GM13976 (cell line): ENCODE data around the gene SLC8B1.

Experiments used
- DNase-seq: peaks from one replicate; pipeline ENCODE4 v3.0.0; 2012; ENCODE audit warnings: low spot score
- CTCF ChIP-seq: IDR thresholded peaks from 2 replicates; pipeline ENCODE4 v1.5.1; 2012; ENCODE audit warnings: borderline replicate concordance, mild to moderate bottlenecking; ENCODE audit not compliant: insufficient read depth; ENCODE audit errors: extremely low read depth, missing control alignments, control extremely low read depth
- in situ Hi-C: fragments of 300-500 bp; cut with MboI; formaldehyde crosslinking; loops from one replicate; pipeline ENCODE4 v1.12.0; 2022; ENCODE audit warnings: low sequenced_read_pairs, mixed read lengths, inconsistent platforms; ENCODE audit not compliant: unreplicated experiment

The SLC8B1 gene

GRCh38 chr12:113273053-113273725 is 61.7 kb downstream of the SLC8B1 start:
- no peak for DNase-seq
- in situ Hi-C loops = no loop called here
- no peak for TF ChIP-seq CTCF

- DNase-seq = peak; percentile 74
- TF ChIP-seq CTCF = no peak
- in situ Hi-C loops = no loop called here
These were observed 62.9 kb downstream of the SLC8B1 start for GRCh38 chr12:113271853-113272561.

- no peak for DNase-seq
- in situ Hi-C loops = no loop called here
- TF ChIP-seq CTCF = no peak
These were observed 63.5 kb downstream of the SLC8B1 start for GRCh38 chr12:113271466-113271852.

DNA sequence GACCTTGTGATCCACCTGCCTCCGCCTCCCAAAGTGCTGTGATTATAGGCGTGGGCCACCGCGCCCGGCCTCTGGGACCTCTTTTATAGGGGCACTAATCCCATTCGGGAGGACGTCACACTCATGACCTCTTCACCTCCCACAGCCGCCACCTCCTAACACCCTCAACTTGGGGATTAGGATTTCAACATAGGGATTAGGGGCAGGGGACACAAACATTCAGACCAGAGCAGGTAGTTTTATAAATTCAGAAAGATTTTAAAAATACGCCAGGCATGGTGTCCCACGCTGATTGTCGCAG is 64.2 kb downstream of the SLC8B1 start:
- DNase-seq = no peak
- in situ Hi-C loops = no loop called here
- TF ChIP-seq CTCF = no peak

- TF ChIP-seq CTCF = no peak
- no peak for DNase-seq
- in situ Hi-C loops = no loop called here
These were observed 65.5 kb downstream of the SLC8B1 start for GRCh38 chr12:113269257-113269943.

- DNase-seq = no peak
- in situ Hi-C loops = no loop called here
- no peak for TF ChIP-seq CTCF
These were observed 66.3 kb downstream of the SLC8B1 start for GRCh38 chr12:113268621-113269020.

DNA sequence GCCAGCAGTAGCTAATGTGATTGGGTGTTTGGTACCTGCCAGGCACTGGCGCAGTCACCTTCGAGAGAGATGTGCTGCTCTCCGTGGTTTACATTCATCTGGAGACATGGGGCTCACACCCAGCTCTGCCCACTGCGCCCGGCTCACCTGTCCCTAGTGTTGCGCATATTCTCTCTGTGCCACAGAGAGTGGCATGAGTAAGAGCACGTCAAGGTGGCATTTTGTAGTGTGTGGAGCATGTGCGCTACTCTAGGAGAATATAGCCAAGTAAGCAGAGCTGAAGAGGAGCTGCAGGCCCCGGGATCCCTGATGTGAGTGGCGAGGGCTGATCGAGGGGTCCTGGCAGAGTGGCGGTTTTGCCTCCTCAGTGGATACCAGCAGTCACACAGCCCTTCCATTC is 66.8 kb downstream of the SLC8B1 start:
- in situ Hi-C loops = no loop called here
- TF ChIP-seq CTCF = no peak
- DNase-seq = no peak
